Large intestine (tissue), 3 donors: ENCODE results near the gene STAM. TPM values are rescaled to one million over a fixed set of nuclear protein-coding genes. Genes with fewer than 3 reads are reported as not detected.

ENCODE experiments used
- DNase-seq, 2 donors: peaks; one replicate each; pipeline versions ENCODE4 v3.0.0 to v3.0.0-alpha.2; 2013
- H3K27ac ChIP-seq: one replicate; pipeline ENCODE4 v1.5.1; 2013; ENCODE audit warnings: low read length
- H3K27me3 ChIP-seq: 2 replicates; pipeline ENCODE4 v1.6.1; 2013; ENCODE audit warnings: low read length; ENCODE audit not compliant: control insufficient read depth, insufficient read depth
- H3K36me3 ChIP-seq: 2 replicates; pipeline ENCODE4 v1.6.1; 2013; ENCODE audit warnings: low read length; ENCODE audit not compliant: control insufficient read depth, insufficient read depth
- H3K4me1 ChIP-seq: one replicate; pipeline ENCODE4 v1.6.1; 2013; ENCODE audit warnings: low read length; ENCODE audit not compliant: control insufficient read depth, insufficient read depth
- H3K4me3 ChIP-seq: one replicate; pipeline ENCODE4 v1.5.1; 2013; ENCODE audit warnings: low read length
- H3K9me3 ChIP-seq: one replicate; pipeline ENCODE4 v1.6.1; 2013; ENCODE audit warnings: mild to moderate bottlenecking, low read depth, low read length, moderate library complexity; ENCODE audit not compliant: control insufficient read depth
- WGBS: methylation state at CpG from one replicate; pipeline ENCODE4 v1.1.5; 2013; ENCODE audit warnings: low lambda C conversion rate; ENCODE audit not compliant: insufficient coverage; 5-methylcytosine and 5-hydroxymethylcytosine counted together
- polyA plus RNA-seq: library from polyadenylated mRNA; unstranded; fragments of 120-200 nt; gene quantifications from one replicate; pipeline ENCODE4 v1.2.1, GENCODE V29; 2013

Gene STAM
- polyA plus RNA-seq, 1 donor = 18.7 TPM

DNA sequence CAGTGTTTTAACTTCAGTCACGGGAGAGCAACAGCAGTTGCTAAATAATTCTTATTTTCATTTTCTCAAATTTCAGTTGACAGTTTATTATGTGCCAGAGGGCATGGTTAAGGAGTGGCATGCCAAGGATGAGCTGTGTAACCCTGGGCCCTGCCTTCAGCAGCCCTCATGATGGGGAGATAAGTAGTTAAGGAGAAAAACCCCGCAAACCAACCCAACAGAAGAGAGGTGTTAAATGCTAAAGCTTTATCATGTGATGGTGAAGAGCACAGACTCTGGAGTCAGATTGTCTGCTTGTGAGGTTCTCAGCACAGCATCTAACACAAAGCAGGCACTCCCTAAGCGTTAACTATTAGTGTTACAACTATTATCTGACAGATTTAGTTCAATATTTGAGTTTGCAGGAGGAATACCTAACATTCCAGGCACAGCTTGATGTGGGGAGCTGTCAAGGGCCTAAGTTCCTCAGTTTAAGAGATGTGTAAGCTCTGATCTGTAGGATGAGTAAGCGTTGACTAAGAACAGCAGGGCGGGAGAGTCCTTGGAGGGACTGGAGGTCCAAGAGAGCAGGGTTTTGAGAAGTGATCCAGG is 29.6 kb downstream of the STAM start:
- no CpG with 5 or more reads among the region's 5 CpGs for WGBS
- Histone ChIP-seq H3K27ac (no peak overlapping the region), H3K4me3 (no peak overlapping the region)

DNA sequence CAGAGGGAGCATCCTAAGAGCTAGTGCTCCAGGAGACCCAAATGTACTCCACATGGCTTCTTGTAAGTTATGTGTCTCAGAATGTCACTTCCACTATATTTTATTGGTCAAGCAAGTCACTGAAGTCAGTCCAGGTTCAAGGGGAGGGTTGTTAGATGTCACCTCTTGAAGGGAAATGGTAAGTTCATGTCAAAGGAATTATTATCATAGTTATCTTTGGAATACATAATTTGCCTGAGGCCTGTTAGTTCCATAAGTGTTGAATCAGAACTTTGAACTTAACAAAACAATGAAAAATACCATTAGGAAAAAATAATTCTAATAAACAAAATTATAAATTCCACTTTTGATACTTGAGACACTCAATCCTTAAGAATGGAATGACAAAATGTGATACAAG is 30.6 kb downstream of the STAM start:
- H3K27me3 ChIP-seq = no peaks in the 10 kb centered on the region
- no peak overlapping the region for H3K27ac ChIP-seq
- DNase-seq = no peak
- H3K9me3 ChIP-seq = no peaks in the 10 kb centered on the region
- H3K4me1 ChIP-seq = no peaks in the 10 kb centered on the region
- H3K36me3 ChIP-seq = no peaks in the 10 kb centered on the region
- no peak overlapping the region for H3K4me3 ChIP-seq

More for the DNA sequence above, 29.6 kb downstream of the STAM start:
- Histone ChIP-seq H3K27me3 (no peaks in the 10 kb centered on the region), H3K36me3 (no peaks in the 10 kb centered on the region), H3K9me3 (no peaks in the 10 kb centered on the region), H3K4me1 (no peaks in the 10 kb centered on the region)
- DNase-seq = no peak

DNA sequence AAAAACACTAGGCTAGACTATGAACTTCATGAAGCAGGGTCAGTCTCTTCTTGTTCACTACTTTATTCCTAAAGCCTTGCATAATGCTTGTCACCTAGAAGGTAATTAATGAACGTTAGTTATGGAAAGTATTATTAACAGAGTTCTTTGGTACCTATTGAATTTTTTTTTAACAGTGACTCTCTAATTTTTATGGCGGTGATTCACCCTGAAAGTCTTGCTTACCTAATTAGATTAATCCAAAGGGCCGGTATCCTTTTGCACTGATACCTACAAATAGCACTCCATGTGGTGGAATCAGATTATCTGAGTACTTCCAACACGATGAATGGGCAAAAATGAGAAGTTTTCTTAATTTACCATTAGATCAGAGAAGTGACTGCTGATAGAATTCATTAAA is 31.7 kb downstream of the STAM start:
- Histone ChIP-seq H3K27me3 (no peaks in the 10 kb centered on the region), H3K36me3 (no peaks in the 10 kb centered on the region), H3K27ac (no peak overlapping the region), H3K9me3 (no peaks in the 10 kb centered on the region), H3K4me1 (no peaks in the 10 kb centered on the region), H3K4me3 (no peak overlapping the region)
- WGBS = 50% methylated on average over 2 of the region's 4 CpGs
- no peak for DNase-seq

DNA sequence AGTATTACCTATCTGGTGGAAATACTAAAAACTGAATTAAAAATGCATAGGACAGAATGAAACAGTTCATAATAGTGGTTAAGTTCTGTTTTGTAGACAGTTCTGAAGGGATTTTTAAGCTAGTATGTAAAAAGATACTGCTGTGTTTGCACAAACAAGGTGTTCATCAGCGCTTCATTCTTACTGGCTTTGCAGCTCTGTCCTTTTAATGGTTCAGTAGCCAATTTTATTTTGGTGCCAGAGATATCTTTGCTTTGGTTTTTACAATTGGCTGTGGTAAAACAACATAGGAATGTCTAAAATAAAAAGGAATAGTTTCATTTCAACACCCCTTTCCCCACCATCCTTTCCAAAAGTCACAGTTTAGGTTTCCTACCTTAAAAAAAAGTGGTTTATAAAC is 33.0 kb downstream of the STAM start:
- Histone ChIP-seq H3K36me3 (no peaks in the 10 kb centered on the region), H3K4me1 (no peaks in the 10 kb centered on the region), H3K27me3 (no peaks in the 10 kb centered on the region), H3K9me3 (no peaks in the 10 kb centered on the region), H3K4me3 (no peak overlapping the region), H3K27ac (no peak overlapping the region)
- no CpG with 5 or more reads among the region's 1 CpG for WGBS
- no peak for DNase-seq

DNA sequence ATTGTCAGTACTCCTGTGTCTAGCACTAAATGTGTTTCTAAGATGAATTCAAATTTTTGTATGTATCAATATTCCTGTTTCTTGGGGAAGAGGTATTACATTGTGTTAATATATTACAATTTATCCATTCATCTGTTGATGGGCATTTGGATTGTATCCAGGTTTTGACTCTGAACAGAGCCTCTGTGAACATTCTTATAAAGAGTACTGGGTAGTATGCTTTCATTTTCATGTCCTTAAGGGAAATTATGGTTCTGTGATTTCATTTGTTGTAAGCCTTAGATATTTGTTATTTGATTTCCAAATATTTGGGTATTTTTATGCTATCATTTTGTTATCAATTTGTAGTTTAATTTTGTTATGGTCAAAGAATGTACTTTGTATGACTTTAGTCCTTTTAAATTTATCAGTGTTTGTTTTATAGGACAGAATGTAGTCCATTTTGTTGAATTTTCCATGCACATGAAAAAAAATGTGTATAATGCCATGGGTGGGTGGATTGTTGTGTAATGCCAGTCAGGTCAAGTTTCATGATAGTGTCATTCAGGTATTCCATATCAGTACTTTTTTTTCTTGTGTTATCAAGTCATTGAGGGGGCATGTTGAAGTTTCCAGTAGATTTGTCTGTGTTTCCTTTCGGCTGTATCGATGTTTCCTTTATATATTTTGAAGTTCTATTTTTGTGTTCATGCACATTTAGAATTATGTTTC is 38.4 kb downstream of the STAM start:
- no peaks in the 10 kb centered on the region for H3K36me3 ChIP-seq
- H3K27me3 ChIP-seq = no peaks in the 10 kb centered on the region
- no peaks in the 10 kb centered on the region for H3K9me3 ChIP-seq
- no peak for DNase-seq
- H3K4me1 ChIP-seq = no peaks in the 10 kb centered on the region
- H3K27ac ChIP-seq = no peak overlapping the region
- 60% methylated on average over 1 of the region's 2 CpGs for WGBS
- H3K4me3 ChIP-seq = no peak overlapping the region

DNA sequence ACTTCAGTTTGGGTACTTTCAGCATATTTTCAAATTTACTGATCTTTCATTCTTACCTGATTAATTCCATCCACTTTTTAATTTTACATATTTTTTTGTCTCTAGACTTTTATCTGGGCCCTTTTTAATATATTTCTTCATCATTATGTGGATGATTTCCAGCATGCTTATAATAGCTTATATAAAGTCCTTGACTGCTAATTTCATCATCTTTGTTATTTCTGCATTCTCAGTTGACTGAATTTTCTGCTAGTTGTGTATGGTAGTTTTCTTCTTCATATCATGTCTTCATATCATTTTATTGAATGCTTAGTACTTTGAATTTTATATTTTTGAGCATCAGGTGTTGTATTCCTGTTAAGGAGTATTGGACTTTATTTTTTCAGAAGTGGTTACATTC is 39.6 kb downstream of the STAM start:
- Histone ChIP-seq H3K9me3 (no peaks in the 10 kb centered on the region), H3K36me3 (no peaks in the 10 kb centered on the region), H3K4me3 (no peak overlapping the region), H3K4me1 (no peaks in the 10 kb centered on the region), H3K27me3 (no peaks in the 10 kb centered on the region), H3K27ac (no peak overlapping the region)
- no peak for DNase-seq

DNA sequence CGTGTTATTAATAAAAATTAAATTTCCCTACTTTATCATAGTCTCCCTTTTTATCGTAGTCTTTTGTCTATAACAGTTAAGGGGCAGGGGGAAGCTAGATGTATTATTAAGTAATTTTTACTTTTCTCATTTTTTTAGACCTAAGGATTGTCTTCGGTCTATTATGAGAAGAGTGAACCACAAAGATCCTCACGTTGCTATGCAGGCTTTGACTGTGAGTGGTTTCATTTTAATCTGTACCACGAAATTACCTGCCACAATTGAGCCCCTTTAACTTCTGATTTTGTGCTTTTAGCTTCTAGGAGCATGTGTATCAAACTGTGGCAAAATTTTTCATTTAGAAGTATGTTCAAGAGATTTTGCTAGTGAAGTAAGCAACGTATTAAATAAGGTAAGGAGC is 40.6 kb downstream of the STAM start:
- H3K4me3 ChIP-seq = no peak overlapping the region
- no peaks in the 10 kb centered on the region for H3K4me1 ChIP-seq
- H3K27me3 ChIP-seq = no peaks in the 10 kb centered on the region
- H3K27ac ChIP-seq = no peak overlapping the region
- WGBS = 93% methylated on average over 3 of the region's 6 CpGs
- peaks cover under 1% of the 10 kb centered on the region for H3K36me3 ChIP-seq
- DNase-seq = no peak
- no peaks in the 10 kb centered on the region for H3K9me3 ChIP-seq

DNA sequence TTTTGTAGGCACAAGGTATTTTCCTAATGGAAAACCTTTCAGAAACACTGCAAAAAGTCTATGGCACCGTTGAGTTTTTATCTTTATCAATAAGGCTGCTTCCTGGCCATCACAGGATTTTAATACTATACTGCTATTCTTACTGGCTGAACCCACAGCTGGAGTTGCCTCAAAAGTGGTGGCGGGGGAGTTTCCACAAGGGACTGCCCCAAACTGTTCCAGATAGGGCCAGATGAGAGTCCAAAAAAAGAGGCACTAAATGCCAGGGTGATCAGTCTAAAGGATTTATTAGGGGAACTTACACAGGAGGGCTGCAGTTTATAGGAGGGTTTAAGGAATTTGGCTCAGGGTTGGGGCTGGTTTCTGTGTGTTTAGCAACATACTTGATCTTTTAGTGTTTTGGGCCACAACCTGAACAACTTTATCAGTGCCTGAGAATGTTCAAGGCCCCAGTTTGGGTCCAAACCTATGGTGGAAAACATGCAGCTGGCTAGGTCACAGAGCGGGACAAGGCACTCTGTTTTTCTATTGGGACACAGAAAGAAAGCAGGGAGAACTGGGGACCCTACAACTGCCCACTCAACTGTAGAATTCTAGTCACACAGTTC is 41.4 kb downstream of the STAM start:
- no CpG with 5 or more reads among the region's 3 CpGs for WGBS
- no peak for DNase-seq

DNA sequence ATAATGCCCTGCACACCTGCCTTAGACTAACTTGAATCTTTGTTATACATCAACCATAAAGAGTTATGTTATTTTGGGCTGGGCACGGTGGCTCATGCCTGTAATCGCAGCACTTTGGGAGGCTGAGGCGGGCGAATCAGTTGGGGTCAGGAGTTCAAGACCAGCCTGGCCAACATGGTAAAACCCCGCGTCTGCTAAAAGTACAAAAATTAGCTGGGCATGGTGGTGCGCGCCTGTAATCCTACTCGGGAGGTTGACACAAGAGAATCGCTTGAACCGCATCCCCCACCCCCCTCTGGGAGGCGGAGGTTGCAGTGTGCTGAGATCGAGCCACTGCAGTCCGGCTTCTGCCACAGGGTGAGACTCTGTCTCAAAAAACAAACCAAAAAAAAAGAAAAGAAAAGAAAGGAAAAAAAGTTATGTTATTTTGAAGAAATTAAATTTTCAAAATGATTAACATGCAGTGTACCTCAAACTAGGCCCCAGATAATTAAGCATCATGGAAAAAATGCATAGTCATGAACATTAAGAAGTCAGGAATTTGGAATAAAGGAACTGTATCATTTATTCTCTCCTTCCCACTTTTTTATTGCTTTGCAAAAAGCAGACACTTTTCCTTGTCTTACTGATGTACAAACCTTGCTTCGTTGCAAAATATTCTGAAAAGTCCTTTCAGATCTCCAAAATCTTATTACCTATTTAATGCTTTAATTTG is 43.3 kb downstream of the STAM start:
- H3K27ac ChIP-seq = no peak overlapping the region
- WGBS = 100% methylated on average over 2 of the region's 15 CpGs
- H3K27me3 ChIP-seq = no peaks in the 10 kb centered on the region
- H3K36me3 ChIP-seq = peaks cover 7% of the 10 kb centered on the region
- DNase-seq = no peak
- no peak overlapping the region for H3K4me3 ChIP-seq
- no peaks in the 10 kb centered on the region for H3K4me1 ChIP-seq
- H3K9me3 ChIP-seq = no peaks in the 10 kb centered on the region

More for the DNA sequence above, 41.4 kb downstream of the STAM start:
- no peaks in the 10 kb centered on the region for H3K27me3 ChIP-seq
- no peaks in the 10 kb centered on the region for H3K4me1 ChIP-seq
- peaks cover 7% of the 10 kb centered on the region for H3K36me3 ChIP-seq
- H3K4me3 ChIP-seq = no peak overlapping the region
- no peak overlapping the region for H3K27ac ChIP-seq
- H3K9me3 ChIP-seq = no peaks in the 10 kb centered on the region

DNA sequence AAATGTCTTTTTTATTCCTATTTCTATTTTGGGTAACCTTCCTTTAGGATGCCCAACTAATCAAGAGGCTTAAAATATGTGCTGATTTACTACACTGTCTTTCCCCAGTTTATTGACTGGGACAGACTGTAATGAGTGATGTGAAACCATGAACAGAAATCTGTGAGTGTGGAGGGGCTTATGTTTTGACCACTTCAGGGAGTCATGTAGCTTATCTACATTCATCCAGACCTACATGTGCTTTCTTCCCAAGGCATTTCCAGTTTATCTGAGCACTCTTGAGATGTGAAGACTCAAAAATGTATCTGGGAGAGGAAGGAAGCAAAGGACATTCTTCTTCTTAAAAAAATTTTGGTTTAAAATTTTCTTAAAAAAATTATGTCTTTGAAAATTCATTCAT is 45.2 kb downstream of the STAM start:
- Histone ChIP-seq H3K4me3 (no peak overlapping the region), H3K36me3 (peaks cover 11% of the 10 kb centered on the region), H3K27ac (no peak overlapping the region), H3K27me3 (no peaks in the 10 kb centered on the region), H3K9me3 (no peaks in the 10 kb centered on the region), H3K4me1 (no peaks in the 10 kb centered on the region)
- DNase-seq = no peak
